Caco-2 (cell line): ENCODE results near the gene ALX4. TPM values are rescaled to one million over a fixed set of nuclear protein-coding genes. Genes with fewer than 3 reads are reported as not detected.

Experiments used
- BruUV-seq: library from RNA; stranded (reverse); fragments of 400-500 nt; replicated peaks from 2 replicates; lab custom pipeline; 2021; lab: Mats Ljungman, UMichigan
- CTCF ChIA-PET: fragments of 300-600 bp; sonication (Branson Sonifier 250); formaldehyde crosslinking; loops from one replicate; lab custom pipeline; 2022; ENCODE audit warnings: antibody characterized with exemption; lab: Charles Lee
- POLR2A ChIA-PET: fragments of 300-600 bp; sonication (Branson Sonifier 250); formaldehyde crosslinking; loops from one replicate; lab custom pipeline; 2022; ENCODE audit warnings: antibody characterized with exemption; lab: Charles Lee
- DNase-seq, 2 experiments: peaks; one replicate each; pipeline versions ENCODE4 v3.0.0 to v3.0.0-alpha.2; 2020 to 2022
- H3K27me3 ChIP-seq: replicated peaks from 2 replicates; pipeline ENCODE4 v1.6.0; 2011; ENCODE audit warnings: low read length; ENCODE audit not compliant: control insufficient read depth, insufficient read depth
- H3K36me3 ChIP-seq: 2 replicates; pipeline ENCODE4 v1.5.1; 2011; ENCODE audit warnings: low read length; ENCODE audit not compliant: control insufficient read depth, insufficient read depth
- H3K4me1 ChIP-seq: fragments of 250-450 bp; sonication (Bioruptor Pico); 2 replicates; pipeline ENCODE4 v1.5.1; 2020; ENCODE audit warnings: mild to moderate bottlenecking
- H3K4me3 ChIP-seq: 2 replicates; pipeline ENCODE4 v1.5.1; 2011; ENCODE audit warnings: low read depth, mild to moderate bottlenecking, control low read depth, low read length
- H3K9me3 ChIP-seq: fragments of 250-450 bp; sonication (Bioruptor Pico); 2 replicates; pipeline ENCODE4 v1.5.1; 2020; ENCODE audit warnings: mild to moderate bottlenecking, moderate library complexity
- H3K27ac Mint-ChIP-seq: one replicate; pipeline ENCODE4 v1.8.0; 2022; ENCODE audit warnings: mixed read lengths; ENCODE audit not compliant: unreplicated experiment
- H3K27me3 Mint-ChIP-seq: one replicate; pipeline ENCODE4 v1.8.0; 2022; ENCODE audit warnings: mixed read lengths; ENCODE audit not compliant: insufficient read depth, unreplicated experiment
- H3K36me3 Mint-ChIP-seq: one replicate; pipeline ENCODE4 v1.8.0; 2022; ENCODE audit warnings: mild to moderate bottlenecking, mixed read lengths; ENCODE audit not compliant: insufficient read depth, unreplicated experiment
- H3K4me1 Mint-ChIP-seq: one replicate; pipeline ENCODE4 v1.8.0; 2022; ENCODE audit warnings: low read depth, mixed read lengths; ENCODE audit not compliant: unreplicated experiment
- H3K4me3 Mint-ChIP-seq: one replicate; pipeline ENCODE4 v1.8.0; 2022; ENCODE audit warnings: mild to moderate bottlenecking, moderate library complexity, mixed read lengths; ENCODE audit not compliant: unreplicated experiment
- H3K9me3 Mint-ChIP-seq: one replicate; pipeline ENCODE4 v1.8.0; 2022; ENCODE audit warnings: mixed read lengths; ENCODE audit not compliant: unreplicated experiment
- CTCF ChIP-seq, 2 experiments: fragments of 200-600 bp in 1 of 2; IDR thresholded peaks; 1 replicate in 1 of 2; 2 replicates in 1 of 2; pipeline versions ENCODE4 v1.5.1 to v1.8.0; 2011 to 2022; ENCODE audit warnings: antibody characterized with exemption in 1 of 2, control low read depth in 1 of 2, inconsistent platforms in 1 of 2, low read depth in 1 of 2, low read length in 1 of 2, mild to moderate bottlenecking in 1 of 2, moderate library complexity in 1 of 2; ENCODE audit not compliant: insufficient read depth in 1 of 2, severe bottlenecking in 1 of 2, unreplicated experiment in 1 of 2
- intact Hi-C: fragments of 100-400 bp; cut with micrococcal nuclease; formaldehyde crosslinking; loops from one replicate; pipeline ENCODE4 v1.10.0; 2022; ENCODE audit not compliant: unreplicated experiment
- total RNA-seq: library from RNA; stranded (reverse); gene quantifications from 2 replicates; pipeline ENCODE4 v1.2.3, GENCODE V29; 2022

Gene ALX4
- total RNA-seq, 1 experiment from 2014 or later = 0.05 TPM

- H3K36me3 Mint-ChIP-seq = no peaks in the 10 kb centered on the region
- Histone ChIP-seq H3K36me3 (no peaks in the 10 kb centered on the region), H3K9me3 (no peaks in the 10 kb centered on the region), H3K4me1 (peaks cover 14% of the 10 kb centered on the region), H3K27me3 (no peaks in the 10 kb centered on the region), H3K4me3 (no peak overlapping the region)
- peaks cover 8% of the 10 kb centered on the region for H3K4me1 Mint-ChIP-seq
- no TSS peak for BruUV-seq
- no peak for TF ChIP-seq CTCF (IDR thresholded peaks at IDR 0.05; ENCODE audit: insufficient read depth in 1 of 2, low read depth in 1 of 2, low read length in 1 of 2, severe bottlenecking in 1 of 2, unreplicated experiment in 1 of 2)
- intact Hi-C loops = no loop called here
- H3K27ac Mint-ChIP-seq = no peak overlapping the region
- CTCF ChIA-PET = no interaction called here
- no peak overlapping the region for H3K4me3 Mint-ChIP-seq
- H3K27me3 Mint-ChIP-seq = no peaks in the 10 kb centered on the region
- peak in 1 of 2 experiments; percentile 26 for DNase-seq
- no peaks in the 10 kb centered on the region for H3K9me3 Mint-ChIP-seq
- POLR2A ChIA-PET = no interaction called here
Measured at GRCh38 chr11:44333271-44334218, 23.6 kb upstream of the ALX4 start.

GRCh38 chr11:44332665-44333064 is 22.7 kb upstream of the ALX4 start:
- Mint-ChIP-seq H3K36me3 (no peaks in the 10 kb centered on the region), H3K27me3 (no peaks in the 10 kb centered on the region), H3K27ac (no peak overlapping the region), H3K4me1 (peaks cover 8% of the 10 kb centered on the region), H3K4me3 (no peak overlapping the region), H3K9me3 (no peaks in the 10 kb centered on the region)
- no peaks in the 10 kb centered on the region for H3K9me3 ChIP-seq
- DNase-seq = peak in 1 of 2 experiments; percentile 15
- no TSS peak for BruUV-seq
- no peak overlapping the region for H3K4me3 ChIP-seq
- intact Hi-C loops = no loop called here
- TF ChIP-seq CTCF (IDR thresholded peaks at IDR 0.05; ENCODE audit: insufficient read depth in 1 of 2, low read depth in 1 of 2, low read length in 1 of 2, severe bottlenecking in 1 of 2, unreplicated experiment in 1 of 2) = no peak
- H3K36me3 ChIP-seq = no peaks in the 10 kb centered on the region
- CTCF ChIA-PET = no interaction called here
- H3K4me1 ChIP-seq = peaks cover 14% of the 10 kb centered on the region
- POLR2A ChIA-PET = no interaction called here
- H3K27me3 ChIP-seq = no peaks in the 10 kb centered on the region

DNA sequence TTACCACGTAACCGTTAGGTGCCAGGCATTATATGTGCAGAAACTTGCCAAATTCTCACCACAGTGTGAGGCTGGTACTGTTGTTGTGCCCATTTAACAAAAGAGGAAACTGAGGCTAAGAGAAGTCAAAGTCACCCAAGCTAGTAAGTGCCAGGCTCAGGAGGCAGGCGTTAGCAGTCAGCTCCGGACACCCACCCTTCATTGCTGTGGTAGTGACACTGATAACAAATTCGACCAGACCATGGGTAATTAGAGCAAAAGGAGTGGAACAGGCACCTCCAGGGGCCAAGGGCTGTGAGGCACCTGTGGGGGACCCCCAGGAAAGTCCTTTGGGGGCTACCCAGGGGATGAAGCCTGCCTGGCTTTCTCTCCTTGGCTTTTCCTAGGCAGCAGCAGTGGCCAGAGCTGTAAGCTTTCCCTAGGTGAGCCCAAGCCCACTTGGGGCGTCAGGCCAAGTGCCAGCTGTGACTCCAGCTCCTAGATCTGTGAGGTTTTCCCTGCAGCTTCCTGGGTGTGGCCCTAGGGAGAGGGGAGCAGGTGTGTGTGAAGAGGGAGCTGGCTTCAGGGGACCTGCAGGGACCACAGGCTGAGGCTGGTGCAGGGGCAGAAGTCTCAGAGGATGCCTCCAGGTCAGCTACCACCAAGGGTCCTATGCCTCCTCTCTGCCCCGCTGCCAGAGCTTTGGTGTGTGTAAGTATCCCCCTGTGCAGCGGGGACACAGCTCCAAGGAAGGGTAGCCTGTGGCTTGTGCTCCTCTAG is 19.7 kb upstream of the ALX4 start:
- peaks cover 17% of the 10 kb centered on the region for H3K4me1 Mint-ChIP-seq
- ChIA-PET CTCF (interaction anchor here (0.9 to 2.2 kb wide), 2 partner anchors 219 to 235 kb away, joined by 3 to 6 read pairs; no protein-coding TSS in a partner anchor), POLR2A (no interaction called here)
- no peaks in the 10 kb centered on the region for H3K36me3 Mint-ChIP-seq
- no peaks in the 10 kb centered on the region for H3K27me3 ChIP-seq
- H3K27me3 Mint-ChIP-seq = no peaks in the 10 kb centered on the region
- H3K4me1 ChIP-seq = peaks cover 14% of the 10 kb centered on the region
- H3K9me3 Mint-ChIP-seq = no peaks in the 10 kb centered on the region
- BruUV-seq = no TSS peak
- no peak overlapping the region for H3K4me3 ChIP-seq
- no peak overlapping the region for H3K27ac Mint-ChIP-seq
- no peak overlapping the region for H3K4me3 Mint-ChIP-seq
- no peak for TF ChIP-seq CTCF (IDR thresholded peaks at IDR 0.05; ENCODE audit: insufficient read depth in 1 of 2, low read depth in 1 of 2, low read length in 1 of 2, severe bottlenecking in 1 of 2, unreplicated experiment in 1 of 2)
- peak in 1 of 2 experiments; percentile 20 for DNase-seq
- H3K36me3 ChIP-seq = no peaks in the 10 kb centered on the region
- H3K9me3 ChIP-seq = no peaks in the 10 kb centered on the region
- intact Hi-C loops = no loop called here
